Loucy (cell line): ENCODE results near the gene GLDN.

Source experiments
- CTCF ChIP-seq: fragments of 200-600 bp; sonication (generic); conservative IDR thresholded peaks from 2 replicates; pipeline ENCODE4 v1.5.1; 2014; ENCODE audit warnings: mild to moderate bottlenecking, antibody characterized with exemption, low read length
- EZH2phosphoT487 ChIP-seq: fragments of 200-600 bp; IDR thresholded peaks from 2 replicates; pipeline ENCODE4 v1.6.1; 2018; ENCODE audit warnings: antibody characterized with exemption, mild to moderate bottlenecking, moderate library complexity, borderline replicate concordance

DNA sequence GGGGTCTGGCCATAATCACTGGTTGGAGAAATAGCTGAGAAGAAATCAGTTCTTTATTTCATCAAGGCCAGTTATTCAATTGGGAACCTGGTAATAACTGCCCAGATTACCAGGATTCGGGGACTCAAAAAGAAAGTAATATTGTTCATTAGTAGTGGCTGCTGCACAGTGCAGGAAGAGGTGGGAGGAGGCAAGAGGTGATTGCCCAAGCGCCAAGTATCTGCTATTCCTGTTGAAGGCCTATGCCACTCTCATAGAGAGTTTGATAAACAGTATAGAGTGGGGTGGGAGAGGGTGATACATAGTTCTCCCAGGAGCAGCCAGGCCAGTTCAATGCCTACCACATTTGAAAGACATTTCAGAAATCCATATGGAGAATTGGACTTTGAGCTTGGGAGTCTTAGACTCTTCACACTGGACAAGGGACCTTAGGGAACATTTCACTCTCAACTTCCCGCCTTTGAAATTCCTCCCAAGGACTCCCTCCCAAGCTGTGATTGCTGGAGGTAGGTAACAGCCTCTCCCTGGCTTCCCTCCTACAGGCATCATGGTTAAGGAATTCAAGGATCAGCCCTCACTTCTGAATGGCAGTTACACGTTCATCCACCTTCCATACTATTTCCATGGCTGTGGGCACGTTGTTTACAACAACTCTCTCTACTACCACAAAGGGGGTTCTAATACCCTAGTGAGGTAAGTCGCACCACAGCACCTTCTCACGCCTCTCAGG is 59.8 kb downstream of the GLDN start:
- no peak for TF ChIP-seq CTCF
- TF ChIP-seq EZH2phosphoT487, result no peak
